ENCODE results near the gene OTUD4.

Gene OTUD4

GRCh38 chr4:145103496-145103895, 76.9 kb downstream of the OTUD4 start:
- DNase-seq, result peak in 1 of 2 experiments; percentile 7

GRCh38 chr4:145102619-145103018, 77.8 kb downstream of the OTUD4 start:
- no peak for DNase-seq

DNA sequence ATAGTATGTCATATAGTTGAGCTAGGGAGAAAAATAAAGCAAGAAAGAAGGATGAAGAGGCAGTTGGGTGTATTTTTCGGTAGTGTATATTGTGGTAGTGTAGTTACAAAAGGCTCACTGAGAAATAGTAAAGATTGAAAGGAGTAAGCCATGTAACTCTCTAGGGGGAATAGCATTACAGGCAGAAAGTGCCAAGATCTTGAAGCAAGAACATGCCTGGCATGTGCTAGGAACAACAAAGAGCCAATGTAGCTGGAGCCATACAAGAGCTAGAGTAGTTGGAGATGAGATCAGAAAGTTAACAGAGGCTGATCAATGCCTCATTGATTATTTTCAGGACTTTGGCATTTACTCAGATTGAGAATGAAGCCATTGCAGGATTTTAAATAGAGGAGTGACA, 79.3 kb downstream of the OTUD4 start:
- no peak for DNase-seq

DNA sequence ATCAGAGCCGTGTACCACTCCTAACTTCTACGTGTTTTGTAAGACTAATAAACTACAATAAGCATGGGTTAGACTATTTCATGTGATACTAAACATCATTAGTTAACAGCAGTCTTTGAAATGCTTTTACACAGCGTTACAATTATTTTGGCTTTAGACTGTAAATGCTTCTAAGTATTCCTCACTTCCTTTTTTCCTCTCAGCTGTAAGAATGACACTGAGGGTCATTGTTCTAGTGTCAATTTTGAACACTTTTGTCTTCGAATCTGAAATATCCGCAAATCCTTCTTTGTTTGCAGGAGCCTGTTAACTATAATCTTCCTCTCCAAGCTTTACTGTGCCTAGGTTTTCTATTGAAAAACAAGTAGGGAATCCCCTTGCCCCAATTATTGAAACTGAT, 80.7 kb downstream of the OTUD4 start:
- peak in 1 of 2 experiments; percentile 57 for DNase-seq

GRCh38 chr4:145098675-145099037, 81.7 kb downstream of the OTUD4 start:
- DNase-seq, result peak; percentile 26 to 43

DNA sequence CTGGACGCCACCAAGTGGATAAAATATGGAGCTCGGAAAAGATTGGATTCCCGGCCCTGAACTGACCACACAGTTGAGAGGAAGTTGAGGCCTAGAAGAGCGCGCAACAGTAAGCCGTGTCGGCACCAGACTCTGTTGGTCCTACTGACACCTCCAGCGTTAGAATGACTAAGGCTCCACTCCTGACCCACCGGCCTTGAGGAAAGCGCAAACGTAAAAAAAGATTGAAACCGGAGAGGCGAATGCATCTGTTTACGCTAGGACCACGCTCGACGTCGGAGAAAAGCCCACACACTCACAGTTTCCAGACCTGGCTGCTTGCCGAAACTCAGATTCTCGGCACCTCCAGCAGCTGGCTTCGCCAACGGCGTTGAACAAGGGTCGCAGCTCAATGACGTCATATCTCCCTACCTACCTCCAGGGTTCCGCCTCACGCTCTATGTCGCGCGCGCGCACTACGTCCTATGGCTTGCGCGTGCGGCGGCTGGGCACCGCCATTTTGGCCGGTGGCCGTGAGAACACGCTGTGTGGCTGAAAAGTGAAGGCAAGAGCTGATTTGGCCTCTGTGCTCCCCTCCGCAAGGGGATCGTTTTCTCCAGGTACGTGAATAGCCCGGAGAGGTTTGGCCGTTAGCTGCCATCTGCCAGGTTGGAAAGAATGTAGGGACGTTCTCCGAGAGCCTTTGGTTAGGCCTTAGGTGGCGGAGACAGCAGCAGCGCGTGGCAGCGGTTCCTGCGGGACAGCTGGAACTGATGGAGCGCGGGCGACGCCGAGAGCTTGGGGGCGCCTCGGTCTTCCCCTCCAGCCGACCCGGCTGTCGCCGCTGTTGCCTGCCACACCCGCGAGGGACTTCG, 82.3 kb downstream of the OTUD4 start, which contains the start of the genes ABCE1 and ANAPC10:
TSS of gene ABCE1 (plus strand) at position 491 of the 854 bp plus-strand sequence. CDS start 6,102 bp downstream, outside the sequence.
TSS of gene ANAPC10 (minus strand) at position 376 of the 854 bp plus-strand sequence. CDS start 2,097 bp downstream, outside the sequence.
- peak; percentile 97 to 98 for DNase-seq

DNA sequence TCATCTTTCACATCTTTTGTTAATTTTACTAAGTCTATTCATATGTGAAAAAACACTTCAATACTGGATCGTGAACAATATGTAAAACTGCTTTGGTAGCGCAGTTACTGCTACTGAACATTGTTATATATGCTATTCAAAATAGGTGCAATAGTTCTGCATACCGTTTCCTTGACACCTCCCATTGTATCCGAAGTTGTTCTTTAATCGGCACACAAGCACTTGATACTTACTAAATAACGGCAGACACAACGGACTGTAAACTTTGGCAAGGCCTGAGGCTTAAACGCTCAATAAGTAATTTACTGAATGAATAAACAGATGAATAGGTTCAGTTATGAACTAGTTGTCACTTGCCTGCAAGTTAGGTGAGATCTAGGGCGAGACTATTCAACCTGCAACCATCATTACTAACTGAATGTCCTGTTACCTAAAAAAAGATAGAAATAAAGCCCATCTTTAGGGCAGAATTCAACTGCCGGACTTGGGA, 83.0 kb downstream of the OTUD4 start:
- peak in 1 of 2 experiments; percentile 41 for DNase-seq

DNA sequence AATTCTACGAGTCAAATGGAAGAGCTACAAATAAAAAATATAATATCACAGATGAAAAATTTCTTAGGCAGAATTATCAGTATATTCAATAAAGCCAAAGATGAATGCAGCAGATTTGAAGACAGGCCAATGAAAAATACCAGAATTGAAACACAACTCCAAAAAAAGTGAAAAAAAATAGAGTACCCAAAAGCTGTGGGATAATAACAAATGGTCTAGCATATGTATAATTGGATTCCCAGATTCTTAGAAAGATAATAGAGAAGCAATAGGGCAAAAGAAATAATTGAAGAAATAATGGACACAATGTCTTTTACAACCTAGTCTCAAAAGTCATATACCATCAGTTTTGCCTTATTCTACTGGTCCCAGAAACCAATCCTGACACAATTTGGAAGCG, 86.8 kb downstream of the OTUD4 start:
- no peak for DNase-seq

GRCh38 chr4:145090380-145090779, 90.0 kb downstream of the OTUD4 start:
- no peak for DNase-seq

DNA sequence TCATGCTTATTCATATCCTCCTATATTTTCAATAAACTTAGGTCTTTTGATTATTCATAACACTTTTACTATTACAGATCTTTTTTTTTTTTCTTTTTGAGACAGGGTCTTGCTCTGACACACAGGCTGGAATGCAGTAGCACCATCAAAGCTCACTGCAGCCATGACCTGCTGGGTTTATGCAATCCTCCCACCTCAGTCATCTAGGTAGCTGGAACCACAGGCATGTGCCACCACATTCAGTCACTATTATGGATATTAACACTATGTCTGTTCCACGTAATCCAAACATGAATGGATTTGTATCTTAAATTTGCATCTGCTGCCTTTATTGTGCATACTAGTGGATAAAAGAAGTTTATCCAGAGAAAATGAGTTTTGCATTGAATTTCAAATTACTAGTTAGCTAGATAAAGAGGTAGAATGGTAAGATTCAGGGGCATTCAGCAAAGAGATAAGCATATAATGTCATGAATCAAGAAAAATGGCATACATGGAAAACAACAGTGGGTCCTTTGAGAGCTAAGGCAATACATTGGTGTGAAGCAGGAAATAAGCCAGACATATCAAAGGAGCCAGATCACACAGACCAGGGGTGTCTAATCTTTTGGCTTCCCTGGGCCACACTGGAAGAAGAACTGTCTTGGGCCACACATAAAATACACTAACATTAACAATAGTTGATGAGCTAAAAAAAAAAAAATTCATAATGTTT, 96.3 kb downstream of the OTUD4 start:
- DNase-seq, result no peak

Measured in Kasumi-1 (cell line).